HG02981 (cell line): ENCODE results near the gene KHDC3L.
"Not testable (repeated sequence)": the region's sequence is repeated elsewhere in the genome, so short reads cannot be mapped to it uniquely, and the experiment has no call there.

Experiments
- ATAC-seq: cut with Tn5 transposase; IDR thresholded peaks from one replicate; pipeline ENCODE4 v1.9.1; 2021; ENCODE audit warnings: mild to moderate bottlenecking, moderate library complexity; ENCODE audit not compliant: unreplicated experiment

The KHDC3L gene

DNA sequence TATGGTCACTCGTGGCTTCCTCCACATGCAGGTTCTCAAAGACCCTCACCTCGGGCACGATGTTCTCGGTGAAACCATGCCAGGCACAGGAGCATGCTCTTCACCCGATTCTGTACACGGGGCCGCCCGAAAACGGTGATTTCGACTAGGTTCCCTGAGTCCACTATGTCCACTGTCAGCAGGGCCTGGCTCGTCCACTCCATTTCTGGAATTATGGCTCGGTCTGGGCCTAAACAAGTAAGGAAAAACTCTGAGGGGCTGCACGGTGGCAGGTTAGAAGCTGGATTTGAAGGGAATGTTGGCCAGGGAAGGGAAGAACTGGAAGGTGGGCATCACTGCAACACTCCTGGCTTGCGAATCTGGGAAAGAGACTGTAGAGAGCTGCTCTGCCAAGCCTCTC lies 6.7 kb downstream of the KHDC3L start:
- no peak for ATAC-seq

GRCh38 chr6:73369563-73369962 lies 7.1 kb downstream of the KHDC3L start, which contains the start of gene OOEP:
Gene OOEP, minus strand, starts transcription at chr6:73369897. Its CDS starts 105 bp downstream, at chr6:73369792.
- no peak for ATAC-seq

GRCh38 chr6:73371984-73372383 lies 9.5 kb downstream of the KHDC3L start:
- ATAC-seq: no peak

GRCh38 chr6:73372516-73372915 lies 10.1 kb downstream of the KHDC3L start:
- no peak for ATAC-seq

- no peak for ATAC-seq
Observed at GRCh38 chr6:73375216-73375615, 12.8 kb downstream of the KHDC3L start.

- ATAC-seq: no peak
Observed at GRCh38 chr6:73377225-73377624, 14.8 kb downstream of the KHDC3L start.

DNA sequence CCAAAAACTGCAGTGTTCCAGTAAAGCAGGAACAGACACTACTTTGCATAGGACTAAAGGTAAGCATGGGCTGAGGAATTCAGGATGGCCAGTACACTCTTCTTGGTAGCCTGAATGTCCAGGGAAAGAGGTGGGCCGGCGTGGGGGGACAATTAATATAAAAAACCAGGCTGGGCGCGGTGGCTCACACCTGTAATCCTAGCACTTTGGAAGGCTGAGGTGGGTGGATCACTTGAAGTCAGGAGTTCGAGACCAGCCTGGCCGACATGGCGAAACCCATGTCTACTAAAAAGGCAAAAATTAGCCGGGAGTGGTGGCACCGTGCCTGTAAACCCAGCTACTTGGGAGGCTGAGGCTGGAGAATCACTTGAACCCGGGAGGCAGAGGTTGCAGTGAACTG lies 19.1 kb downstream of the KHDC3L start:
- not testable (repeated sequence) for ATAC-seq

GRCh38 chr6:73382462-73383113 lies 20.1 kb downstream of the KHDC3L start:
- ATAC-seq: no peak

DNA sequence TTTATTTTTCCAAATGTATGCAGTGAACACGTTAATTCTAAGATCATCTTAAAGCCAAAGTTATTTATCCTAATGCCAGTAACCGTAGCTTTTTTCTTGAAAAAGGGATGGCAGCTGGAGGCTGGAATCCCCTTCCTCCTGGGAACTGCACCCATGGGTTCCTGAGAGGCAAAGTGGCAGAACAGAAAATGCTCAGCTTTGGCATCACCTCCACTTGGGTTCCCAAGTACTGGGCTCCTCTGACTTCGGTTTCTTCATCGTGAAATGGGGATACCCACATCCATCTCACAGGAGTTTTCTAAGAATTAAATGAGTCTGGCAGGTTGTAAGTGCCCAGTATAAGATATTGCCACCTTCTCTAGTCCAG lies 26.0 kb downstream of the KHDC3L start:
- ATAC-seq: peak; percentile 26

- ATAC-seq: peak; percentile 60
Observed at GRCh38 chr6:73388800-73389512, 26.5 kb downstream of the KHDC3L start.

DNA sequence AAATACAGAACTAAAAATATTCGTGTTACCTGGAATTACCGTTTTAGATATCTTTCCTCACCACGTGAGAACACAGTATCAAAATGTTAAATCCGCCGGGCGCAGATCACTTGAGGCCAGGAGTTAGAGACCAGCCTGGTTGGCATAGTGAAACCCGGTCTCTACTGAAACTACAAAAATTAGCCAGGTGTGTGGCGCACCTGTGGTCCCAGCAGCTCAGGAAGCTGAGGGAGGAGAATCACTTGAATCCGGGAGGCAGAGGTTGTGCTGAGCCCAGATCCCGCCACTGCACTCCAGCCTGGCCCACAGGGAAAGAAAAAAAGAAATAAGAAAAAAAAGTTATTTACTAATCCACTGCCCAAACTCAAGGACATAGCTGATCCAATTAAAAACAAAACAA lies 27.4 kb downstream of the KHDC3L start:
- ATAC-seq: no peak

DNA sequence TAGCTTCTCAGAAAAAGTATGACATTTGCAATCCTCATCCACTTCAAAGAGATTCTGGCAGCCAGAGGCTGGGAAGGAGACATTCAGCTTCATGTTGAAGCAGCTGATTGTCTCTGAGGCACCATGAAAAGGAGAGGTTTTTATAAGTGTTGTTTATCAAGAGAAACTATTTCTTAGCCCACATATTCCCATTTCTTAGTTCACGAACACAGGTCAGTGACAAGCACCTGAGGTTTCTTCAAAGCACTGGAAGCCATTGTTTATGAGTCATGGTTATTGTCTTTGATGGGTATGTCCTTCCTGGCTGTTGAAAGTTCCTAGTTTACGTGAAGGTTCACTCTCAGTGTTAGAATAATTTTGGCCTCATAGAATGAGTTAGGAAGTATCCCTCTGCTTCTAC lies 29.2 kb downstream of the KHDC3L start:
- no peak for ATAC-seq

DNA sequence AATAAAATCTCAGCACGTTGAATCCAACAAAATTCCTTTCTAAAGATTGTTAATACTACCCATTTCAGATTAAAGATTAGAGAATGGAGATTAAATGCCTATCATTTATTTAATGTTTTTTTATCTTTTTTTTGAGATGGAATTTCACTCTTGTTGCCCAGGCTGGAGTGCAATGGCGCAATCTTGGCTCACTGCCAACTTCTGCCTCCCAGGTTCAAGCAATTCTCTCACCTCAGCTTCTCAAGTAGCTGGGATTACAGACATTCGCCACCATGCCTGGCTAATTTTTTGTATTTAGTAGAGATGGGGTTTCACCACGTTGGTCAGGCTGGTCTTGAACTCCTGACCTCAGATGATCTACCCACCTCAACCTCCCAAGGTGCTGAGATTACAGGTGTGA lies 29.7 kb downstream of the KHDC3L start:
- ATAC-seq: not testable (repeated sequence)

DNA sequence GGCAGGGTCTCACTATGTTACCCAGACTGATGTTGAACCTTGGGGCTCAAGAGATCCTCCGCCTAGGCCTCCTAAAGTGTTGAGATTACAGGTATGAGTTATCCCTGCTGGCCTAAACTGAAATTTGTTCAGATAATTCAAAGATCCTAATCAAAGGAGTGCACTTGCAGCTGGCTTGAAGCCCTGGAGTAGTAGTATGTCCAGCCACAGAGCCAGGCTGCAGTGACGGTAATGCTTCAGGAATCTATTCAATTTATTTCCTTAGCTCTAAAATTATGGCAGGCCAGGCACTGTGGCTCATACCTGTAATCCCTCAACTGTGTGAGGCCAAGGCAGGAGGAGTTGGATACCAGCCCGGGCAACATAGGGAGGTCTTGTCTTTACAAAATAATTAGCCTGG lies 30.8 kb downstream of the KHDC3L start:
- ATAC-seq: no peak

DNA sequence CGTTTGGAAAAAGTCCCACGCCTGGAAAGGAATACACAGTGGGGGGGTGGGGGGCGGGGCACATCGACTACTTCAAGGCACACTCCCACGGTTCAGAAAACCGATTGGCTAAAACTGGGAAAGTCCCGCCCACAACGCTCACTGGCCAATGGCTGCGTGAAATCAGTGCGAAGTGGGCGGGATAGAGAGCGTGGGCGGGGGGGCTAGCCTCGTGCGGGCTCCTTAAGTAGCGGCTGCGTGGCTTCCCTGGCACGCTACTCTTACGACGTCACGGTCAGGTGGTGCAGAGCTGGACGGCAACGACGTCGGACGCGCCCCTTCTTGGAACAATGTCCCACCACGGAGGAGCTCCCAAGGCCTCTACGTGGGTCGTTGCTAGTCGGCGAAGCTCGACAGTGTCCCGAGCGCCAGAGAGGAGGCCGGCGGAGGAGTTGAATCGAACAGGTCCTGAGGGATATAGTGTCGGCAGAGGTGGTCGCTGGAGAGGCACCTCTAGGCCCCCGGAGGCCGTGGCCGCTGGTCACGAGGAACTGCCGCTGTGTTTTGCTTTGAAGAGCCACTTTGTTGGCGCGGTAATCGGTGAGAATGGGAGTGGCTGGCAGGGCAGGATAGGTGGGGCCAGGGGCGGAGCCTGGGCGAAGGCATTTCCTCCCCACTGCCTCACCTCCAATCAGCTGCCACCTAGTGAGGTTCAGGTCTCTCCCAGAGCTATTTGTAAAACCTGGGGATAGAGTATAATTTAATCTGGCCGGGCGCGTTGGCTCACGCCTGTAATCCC lies 32.3 kb downstream of the KHDC3L start, which contains the start of gene DDX43:
DDX43 (plus strand) TSS at position 252 of the 778 bp plus-strand sequence; CDS start at position 330, 78 bp downstream.
- no peak for ATAC-seq

GRCh38 chr6:73395875-73396274 lies 33.4 kb downstream of the KHDC3L start:
- no peak for ATAC-seq

GRCh38 chr6:73400656-73401055 lies 38.2 kb downstream of the KHDC3L start:
- ATAC-seq: no peak

- ATAC-seq: no peak
Observed at GRCh38 chr6:73409395-73409794, 46.9 kb downstream of the KHDC3L start.

GRCh38 chr6:73413102-73413501 lies 50.6 kb downstream of the KHDC3L start:
- ATAC-seq: no peak
